Measurements from ENCODE around the gene PINK1. TPM values are rescaled to one million over a fixed set of nuclear protein-coding genes. Genes with fewer than 3 reads are reported as not detected.

PINK1 gene
- total RNA-seq, 1 donor from 2014 or later: 90.5 TPM

DNA sequence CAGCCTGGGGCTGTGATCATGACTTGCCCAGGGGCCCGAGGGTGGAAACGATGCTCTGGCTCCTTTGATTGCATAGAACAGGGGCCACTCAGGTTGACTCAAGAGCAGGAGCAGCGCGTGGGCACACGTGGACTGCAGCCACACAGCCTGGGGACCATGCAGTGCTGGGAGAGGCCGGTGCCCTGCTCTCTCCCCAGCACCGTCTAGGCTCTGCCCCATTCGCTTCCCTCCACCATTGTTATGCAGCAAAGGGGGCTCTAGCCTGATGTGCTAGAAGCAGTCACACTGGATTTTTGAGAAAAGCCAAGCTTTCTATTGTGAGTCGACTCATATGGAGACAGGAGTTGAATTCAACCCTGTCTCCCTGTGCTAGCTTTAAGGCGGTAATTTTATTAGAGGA lies 8.7 kb downstream of the PINK1 start:
- ATAC-seq: no peak
- no peak for DNase-seq (ENCODE audit: low spot score)

DNA sequence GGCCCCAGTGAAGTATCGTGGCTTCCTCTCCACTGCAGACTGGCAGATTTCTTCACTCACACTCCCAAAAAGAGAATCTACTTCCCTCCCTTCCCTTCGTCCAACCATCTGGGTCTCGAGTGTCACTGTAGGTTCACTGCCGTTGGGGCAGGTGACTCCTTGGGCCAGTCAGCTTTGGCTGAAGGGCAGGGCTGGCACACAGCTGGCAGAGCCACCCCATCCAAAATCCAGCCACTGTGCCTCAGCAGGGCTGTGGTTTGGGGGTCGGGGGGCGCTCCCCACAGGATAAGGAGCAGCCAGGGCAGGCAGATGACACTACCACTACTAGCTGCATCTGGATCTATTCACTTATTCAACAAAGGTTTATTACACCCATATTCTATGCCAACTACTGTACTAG lies 9.8 kb downstream of the PINK1 start:
- ATAC-seq (no peak), DNase-seq (ENCODE audit: low spot score) (no peak)

DNA sequence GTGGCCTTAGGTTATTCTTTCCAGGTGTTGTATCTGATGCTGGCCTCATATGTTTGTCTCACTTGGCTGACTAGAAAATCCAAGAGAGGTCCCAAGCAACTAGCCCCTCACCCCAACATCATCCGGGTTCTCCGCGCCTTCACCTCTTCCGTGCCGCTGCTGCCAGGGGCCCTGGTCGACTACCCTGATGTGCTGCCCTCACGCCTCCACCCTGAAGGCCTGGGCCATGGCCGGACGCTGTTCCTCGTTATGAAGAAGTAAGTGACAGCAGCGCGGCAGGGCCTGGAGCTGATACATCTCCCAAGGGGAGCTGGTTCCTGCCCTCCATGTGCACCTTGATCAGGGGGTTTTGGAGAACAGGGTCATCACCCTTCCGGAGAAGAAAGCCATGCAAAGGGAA lies 11.2 kb downstream of the PINK1 start:
- no peak for DNase-seq (ENCODE audit: low spot score)
- ATAC-seq: no peak

DNA sequence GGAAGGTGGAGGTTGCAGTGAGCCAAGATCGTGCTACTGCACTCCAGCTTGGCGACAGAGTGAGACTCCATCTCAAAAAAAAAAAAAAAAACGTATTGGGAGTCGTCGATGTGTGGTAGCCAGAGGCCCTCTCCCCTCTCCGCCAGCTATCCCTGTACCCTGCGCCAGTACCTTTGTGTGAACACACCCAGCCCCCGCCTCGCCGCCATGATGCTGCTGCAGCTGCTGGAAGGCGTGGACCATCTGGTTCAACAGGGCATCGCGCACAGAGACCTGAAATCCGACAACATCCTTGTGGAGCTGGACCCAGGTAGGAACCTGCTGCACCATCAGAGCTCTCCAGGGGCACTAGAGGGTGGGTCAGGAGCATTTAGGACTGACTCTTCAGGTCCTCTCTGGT lies 12.2 kb downstream of the PINK1 start:
- DNase-seq (ENCODE audit: low spot score) (no peak), ATAC-seq (no peak)

DNA sequence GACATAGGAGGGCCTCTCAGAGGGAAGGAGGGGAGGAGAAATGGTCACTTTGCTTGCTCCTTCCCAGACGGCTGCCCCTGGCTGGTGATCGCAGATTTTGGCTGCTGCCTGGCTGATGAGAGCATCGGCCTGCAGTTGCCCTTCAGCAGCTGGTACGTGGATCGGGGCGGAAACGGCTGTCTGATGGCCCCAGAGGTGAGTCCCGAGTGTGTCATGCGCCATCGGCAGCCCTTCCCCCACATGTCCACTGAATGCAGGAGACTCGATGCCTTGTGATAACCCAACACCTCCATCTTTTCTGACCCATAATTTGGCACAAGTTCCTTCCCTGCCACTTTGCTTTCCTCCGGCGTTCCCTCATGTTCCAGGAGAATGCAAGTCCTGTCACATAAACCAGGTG lies 15.2 kb downstream of the PINK1 start:
- DNase-seq (ENCODE audit: low spot score) (no peak), ATAC-seq (no peak)

DNA sequence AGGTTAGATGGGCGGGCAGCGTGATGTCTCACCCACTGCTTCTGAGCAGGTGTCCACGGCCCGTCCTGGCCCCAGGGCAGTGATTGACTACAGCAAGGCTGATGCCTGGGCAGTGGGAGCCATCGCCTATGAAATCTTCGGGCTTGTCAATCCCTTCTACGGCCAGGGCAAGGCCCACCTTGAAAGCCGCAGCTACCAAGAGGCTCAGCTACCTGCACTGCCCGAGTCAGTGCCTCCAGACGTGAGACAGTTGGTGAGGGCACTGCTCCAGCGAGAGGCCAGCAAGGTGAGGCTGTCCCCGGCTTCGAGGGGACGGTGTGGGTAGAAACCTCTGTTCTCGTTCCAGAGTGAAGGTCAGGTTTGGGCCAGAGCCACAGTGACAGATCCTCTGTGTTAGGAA lies 15.7 kb downstream of the PINK1 start:
- ATAC-seq (no peak), DNase-seq (ENCODE audit: low spot score) (no peak)

DNA sequence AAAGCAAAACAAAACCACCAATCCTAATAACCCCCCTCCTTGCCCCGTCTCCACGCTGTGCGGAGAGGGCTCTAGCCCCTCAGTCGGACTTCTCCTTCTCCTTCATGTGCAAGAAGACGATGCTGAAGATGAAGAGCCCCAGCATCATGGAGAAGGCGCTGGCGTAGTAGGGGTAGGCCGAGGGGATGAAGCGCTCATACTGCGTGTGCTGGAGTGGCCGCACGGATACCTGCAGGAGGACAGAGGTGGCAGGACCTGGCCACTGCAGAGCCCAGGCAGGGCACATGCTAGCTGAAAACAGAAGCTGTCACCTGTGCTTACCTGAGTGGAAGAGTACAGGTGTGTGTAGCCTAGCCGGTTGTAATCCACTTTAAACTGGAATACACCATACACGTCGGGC lies 19.0 kb downstream of the PINK1 start:
- ATAC-seq (no peak), DNase-seq (ENCODE audit: low spot score) (no peak)

DNA sequence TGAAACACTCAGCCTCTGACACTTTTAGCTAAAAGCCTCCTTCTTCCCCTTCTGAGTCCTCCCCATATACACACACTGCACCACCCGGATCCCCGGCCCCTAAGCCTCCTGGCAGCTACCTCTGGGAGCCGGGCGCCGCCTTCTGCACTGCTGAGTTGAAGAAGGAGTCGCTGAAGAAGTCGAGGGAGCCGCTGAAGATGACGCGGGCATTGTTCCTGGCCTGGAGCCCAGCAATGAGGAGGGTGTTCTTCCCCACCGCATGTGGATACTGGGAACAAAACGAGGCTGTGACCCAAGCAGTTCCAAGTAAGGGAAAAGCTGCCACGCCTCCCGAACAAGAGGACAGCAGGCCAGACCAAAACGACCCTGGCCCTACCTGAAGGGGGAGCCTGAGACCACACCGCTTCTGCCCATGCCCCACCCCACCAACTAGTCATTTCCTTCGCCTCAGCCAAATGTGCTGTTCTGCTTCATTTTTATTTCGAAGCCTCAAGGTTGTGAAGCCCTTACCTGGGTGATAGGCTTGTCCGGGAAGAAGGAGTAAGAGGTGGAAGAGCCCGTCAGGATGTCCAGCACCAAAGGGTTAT lies 20.9 kb downstream of the PINK1 start:
- ATAC-seq (no peak), DNase-seq (ENCODE audit: low spot score) (no peak)

DNA sequence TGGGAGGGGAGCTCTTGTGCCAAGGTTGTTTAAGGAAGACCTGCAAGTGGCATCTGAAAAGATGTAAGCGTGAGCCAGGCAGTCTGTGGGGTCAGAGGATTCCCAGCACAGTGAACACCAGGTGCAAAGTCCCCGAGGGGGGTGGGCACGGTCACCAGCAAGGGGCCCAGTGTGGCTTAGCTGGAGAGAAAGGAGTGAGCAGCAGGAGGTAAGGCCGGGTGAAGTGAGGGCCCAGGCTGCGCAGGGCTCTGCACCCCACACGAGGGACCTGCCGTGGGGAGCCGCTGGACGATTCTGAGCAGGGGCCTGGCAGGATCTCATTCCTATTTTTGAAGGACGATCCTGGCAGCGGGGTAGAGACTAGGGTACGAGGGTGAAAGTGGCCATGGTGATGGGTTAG lies 23.8 kb downstream of the PINK1 start:
- DNase-seq (ENCODE audit: low spot score): no peak
- ATAC-seq: no peak

DNA sequence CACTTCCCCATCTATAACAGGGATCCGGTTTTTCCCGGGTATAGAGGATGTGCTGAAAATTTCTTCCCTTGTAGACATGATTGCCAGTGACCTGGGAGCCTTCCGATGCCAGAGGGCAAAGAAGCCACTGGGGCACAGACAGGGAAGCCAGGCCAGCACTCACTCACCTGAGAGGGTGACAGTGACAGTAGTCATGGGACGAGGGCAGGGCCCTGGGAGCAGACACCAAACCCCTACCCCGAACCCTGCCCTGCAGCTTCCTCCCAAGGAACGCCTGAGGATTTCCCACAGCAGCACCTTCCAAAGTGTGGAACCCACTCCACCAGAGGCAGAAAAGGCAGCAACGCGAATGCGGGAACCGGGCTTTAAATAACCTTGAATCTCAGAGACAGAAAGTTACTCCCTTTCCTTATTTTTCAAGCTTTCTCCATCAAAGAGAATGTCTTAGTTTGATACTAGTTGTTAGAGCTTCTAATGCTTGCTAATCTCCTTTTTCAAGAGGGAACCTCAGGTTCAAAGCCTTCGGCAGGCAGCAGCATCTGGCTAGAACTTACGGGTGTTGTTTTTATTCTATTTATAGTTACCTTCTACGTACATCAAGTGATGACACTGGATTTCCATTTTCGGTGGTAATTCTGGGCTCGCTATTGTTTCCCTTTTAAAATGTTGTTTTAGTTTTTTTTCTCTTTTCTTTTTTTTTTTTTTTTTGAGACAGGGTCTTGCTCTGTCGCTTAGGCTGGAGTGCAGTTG lies 25.1 kb downstream of the PINK1 start:
- DNase-seq (ENCODE audit: low spot score): no peak
- ATAC-seq: no peak

DNA sequence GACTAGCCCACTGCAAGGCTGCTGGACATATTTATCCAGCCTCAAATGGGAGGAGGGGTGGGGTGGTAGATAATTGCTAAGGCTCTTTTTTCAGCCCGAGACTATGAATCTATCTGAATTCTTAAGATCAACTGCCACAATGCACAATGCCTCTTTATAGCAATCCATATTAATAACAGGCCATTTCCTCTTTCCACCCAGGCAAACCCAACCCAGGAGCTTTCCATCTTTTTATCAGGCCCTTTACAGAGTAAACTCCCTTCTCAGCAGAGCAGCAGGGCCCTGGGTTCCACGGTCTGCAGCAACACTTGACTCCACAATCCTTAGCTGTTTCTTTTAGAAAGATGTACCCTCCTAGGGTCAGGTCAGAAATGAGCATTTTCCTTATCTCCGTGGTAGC lies 27.1 kb downstream of the PINK1 start:
- DNase-seq (ENCODE audit: low spot score): no peak
- ATAC-seq: no peak

DNA sequence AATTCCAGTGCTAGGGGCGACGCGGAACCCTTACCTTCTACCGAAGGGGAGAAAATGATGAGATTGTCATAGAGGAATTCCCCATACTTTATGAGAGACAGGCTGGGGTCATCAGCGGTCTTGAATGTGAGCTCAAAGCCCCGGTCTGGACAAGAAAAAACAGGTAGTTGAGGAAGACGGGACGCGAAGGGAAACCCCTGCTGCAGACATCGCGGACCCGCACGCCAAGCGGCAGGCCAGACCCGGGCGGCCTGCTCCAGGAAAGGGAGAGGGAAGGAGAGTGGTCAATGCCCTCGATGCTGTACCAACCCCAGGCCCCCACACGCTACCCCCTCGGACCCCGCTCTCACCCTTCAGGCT lies 27.6 kb downstream of the PINK1 start:
- ATAC-seq (no peak), DNase-seq (ENCODE audit: low spot score) (no peak)

DNA sequence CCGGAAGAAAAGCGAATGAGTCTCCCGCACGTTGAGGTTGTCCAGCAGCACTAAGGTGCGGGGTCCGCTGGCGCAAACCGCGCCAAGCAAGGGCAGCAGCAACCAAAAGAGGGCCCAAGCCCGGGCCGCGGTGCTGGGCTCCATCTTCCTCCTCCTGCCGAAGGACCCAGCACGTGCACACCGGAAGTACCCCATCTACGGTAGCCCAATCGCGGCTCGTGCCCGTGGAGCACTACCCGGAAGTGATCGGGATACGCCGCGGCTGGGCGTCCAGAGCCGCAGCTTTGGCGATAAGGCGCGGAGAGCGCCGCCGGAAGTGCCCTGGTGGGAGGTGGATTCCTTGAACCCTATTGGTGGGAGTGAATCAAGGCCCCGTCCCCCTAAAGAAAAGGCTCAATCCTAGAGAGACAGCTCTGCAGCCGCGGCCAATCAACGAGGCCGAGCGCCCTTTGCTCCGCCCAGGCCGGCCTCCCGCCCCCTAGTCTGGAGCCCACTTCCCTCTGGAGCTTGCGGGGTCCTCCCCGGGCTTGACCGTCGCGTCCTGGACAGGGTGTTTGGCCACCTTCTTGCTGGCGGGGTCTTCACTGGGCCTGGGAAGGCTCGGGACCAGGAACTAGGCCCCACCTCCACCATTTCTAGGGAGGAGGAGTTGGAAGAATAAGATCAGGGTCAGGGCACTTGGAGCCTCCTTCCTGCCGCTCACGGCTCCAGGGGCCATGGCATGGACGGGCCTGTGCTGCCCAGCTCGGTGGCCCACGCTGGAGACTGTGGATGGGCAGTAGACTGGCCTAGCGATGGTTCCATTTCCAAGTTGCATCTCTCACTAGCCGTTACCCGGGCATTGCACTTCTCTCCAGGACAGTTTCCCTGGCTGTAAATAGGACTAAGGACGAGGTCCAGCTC lies 28.2 kb downstream of the PINK1 start, which contains the start of gene DDOST:
TSS of gene DDOST (minus strand) at position 163 of the 903 bp plus-strand sequence. CDS start at position 144, 19 bp downstream.
- ATAC-seq: peak; percentile 95

DNA sequence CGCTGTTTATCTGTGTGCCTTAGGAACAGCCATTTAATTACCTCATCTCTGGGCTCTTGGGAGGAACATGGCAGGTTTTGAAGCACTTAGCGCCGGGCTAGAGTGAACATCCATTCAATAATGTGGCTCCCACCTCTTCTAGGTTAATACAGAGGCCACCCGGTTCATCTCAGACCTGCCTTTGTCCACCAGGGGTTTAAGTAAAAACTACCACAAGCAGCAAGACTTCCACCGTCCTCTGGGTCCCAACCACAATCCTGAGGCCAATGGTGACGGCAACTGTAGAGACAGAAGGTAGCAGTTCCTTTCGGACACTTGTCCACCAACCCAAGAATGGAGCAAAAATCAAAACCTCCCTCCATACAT lies 28.8 kb downstream of the PINK1 start:
- DNase-seq (ENCODE audit: low spot score) (no peak), ATAC-seq (no peak)

More for the DNA sequence above, 28.2 kb downstream of the PINK1 start, which contains the start of gene DDOST:
- DNase-seq (ENCODE audit: low spot score): peak; percentile 96

DNA sequence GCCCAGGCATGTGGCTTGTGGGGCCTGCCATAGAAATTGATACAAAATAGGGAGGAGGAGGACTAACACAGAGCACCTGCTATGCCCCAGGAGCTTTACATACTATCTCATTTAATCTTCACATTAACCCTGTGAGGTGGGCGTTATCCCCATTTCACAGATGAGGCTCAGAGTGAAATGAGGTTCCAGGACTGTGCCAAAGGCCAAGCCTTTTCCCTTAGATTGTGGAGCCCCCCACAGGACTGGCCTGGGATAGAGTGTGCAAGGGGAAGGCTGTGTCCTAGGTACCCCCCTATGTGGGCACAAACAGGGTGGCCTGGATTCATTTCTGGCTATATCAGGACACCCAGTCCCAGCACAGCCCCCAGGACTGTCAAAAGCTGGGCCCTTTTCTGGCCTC lies 30.1 kb downstream of the PINK1 start:
- DNase-seq (ENCODE audit: low spot score) (no peak), ATAC-seq (no peak)

DNA sequence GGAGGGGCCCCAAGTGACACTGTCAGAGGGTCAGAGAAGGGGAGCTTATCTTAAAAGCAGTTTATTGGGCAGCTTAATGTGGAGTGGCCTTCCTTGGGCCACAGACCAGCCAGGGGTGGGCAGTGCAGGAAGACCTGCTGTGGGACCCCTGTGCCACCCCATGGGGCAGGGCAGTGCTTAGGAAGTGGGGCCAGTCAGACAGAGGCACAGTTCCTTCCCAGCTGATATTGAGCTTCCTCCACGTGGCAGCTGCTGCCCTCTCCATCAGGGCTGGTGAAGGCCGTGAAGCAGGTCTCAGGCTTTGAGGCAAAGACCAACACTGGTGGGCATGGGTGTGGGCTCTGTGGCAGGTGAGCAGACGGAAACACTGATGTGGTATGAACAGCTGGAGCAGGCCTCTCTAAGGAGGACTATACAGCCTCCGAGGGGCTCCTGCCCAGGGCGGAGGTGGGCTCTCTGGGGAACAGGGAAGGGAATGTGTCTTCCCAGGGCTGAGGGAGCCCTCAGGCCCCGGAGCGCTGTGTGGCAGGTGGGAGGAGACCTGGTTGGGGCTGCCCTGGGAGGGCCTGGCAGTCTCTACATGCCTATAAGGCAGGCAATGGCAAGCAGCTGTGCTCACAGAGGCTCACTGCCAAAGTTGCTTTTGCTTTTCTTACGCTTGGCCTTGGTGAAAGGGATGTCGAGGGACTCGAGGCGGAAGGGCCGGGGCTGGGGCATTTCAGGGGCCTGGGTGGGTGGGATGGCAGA lies 30.9 kb downstream of the PINK1 start:
- DNase-seq (ENCODE audit: low spot score) (no peak), ATAC-seq (no peak)

DNA sequence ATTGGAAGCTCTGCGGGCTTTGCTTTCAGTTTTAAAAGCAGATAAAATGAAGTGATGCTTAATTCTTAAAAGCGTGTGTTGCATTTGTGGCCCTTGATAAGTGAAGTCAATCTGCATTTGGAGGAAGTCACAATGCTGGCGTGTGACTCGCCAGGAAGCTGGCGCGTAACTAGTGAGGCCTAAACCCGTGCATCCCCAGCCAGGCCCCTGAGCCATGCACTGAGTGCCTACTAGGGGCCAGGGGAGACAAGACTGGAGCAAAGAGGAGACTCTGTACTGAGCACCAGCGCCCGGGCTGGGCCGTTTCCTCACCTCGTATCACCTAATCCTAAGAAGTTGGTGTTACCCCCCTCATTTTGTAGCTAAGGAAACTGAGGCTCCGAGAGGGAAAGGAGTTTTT lies 32.5 kb downstream of the PINK1 start:
- DNase-seq (ENCODE audit: low spot score): no peak
- ATAC-seq: no peak

DNA sequence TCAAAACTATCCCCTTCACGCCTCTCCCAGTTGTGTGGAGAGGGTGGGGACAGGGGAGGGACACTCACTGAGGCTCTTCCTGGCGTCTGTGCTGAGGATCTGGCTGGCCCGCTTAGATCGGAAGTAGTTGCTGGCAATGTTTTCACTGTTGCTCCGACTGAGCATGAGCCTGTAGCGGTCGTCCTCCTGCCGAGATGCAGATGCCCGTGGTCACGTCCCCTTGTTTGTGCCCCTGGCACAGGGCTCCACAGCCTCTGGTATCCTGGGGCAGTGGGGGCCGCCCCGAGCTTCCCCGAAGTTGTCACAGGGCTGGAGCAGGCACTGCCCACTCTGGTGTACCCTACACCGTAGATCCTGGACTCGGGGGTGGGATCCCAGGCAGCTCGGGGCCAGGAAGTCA lies 32.9 kb downstream of the PINK1 start:
- no peak for ATAC-seq
- no peak for DNase-seq (ENCODE audit: low spot score)

DNA sequence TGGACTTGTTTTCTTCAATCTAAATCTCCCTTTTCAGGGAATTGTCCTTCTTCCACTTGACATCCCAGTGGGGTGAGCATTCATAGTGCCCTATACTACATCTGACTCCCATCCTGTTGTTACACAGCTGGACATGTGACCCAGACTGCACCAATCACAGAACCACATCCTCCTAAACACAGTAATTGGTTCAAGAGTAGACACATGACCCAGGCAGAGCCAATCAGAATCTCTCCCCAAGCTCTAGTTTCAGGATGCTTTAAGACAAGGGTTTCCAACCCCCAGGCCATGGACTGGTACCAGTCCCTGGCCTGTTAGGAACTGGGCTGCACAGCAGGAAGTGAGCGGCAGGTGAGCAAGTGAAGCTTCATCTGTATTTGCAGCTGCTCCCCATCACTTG lies 33.5 kb downstream of the PINK1 start:
- ATAC-seq (no peak), DNase-seq (ENCODE audit: low spot score) (no peak)

DNA sequence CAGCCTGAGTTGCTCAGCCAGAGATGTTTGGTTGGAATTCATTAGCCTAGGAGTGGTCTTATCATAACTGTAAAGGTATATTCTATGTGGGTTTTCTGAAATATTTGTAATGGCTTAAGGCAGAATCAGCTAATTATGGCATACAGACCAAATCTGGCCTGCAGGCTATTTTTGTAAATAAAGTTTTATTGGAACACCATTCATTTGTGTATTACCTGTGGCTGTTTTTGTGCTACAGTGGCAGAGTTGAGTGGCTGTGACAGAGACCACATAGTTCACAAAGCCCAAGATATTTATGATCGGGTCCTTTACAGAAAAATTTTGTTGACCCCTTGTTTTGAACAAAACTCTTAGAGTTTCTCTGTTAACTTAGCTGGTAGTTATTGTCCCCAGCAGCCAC lies 35.3 kb downstream of the PINK1 start:
- ATAC-seq (no peak), DNase-seq (ENCODE audit: low spot score) (no peak)

DNA sequence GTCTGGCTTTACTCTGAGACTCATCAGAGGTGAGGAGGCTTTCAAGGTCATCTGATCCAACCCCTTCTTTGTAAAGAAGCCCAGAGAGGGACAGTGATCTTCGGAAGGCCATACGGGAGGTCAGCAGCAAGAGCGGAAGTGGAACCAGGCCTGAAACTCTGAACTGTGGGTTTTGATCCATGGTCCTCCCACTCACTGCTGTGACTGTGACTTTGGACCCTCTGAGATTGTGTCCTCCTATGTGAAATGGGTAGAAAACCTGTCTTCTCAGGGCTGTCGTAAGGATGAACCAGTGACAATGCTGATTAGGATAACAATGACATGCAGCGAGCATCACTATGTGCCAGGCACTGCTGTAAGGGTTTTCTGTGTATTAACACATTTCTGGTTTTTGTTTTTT lies 37.7 kb downstream of the PINK1 start:
- ATAC-seq (no peak), DNase-seq (ENCODE audit: low spot score) (no peak)
